ENCODE data around the gene ERBB3.
A peak's percentile ranks its signal among the peaks of the same experiment; 100 is the strongest.
"Not testable (repeated sequence)": the region's sequence is repeated elsewhere in the genome, so short reads cannot be mapped to it uniquely, and the experiment has no call there.

The ERBB3 gene

DNA sequence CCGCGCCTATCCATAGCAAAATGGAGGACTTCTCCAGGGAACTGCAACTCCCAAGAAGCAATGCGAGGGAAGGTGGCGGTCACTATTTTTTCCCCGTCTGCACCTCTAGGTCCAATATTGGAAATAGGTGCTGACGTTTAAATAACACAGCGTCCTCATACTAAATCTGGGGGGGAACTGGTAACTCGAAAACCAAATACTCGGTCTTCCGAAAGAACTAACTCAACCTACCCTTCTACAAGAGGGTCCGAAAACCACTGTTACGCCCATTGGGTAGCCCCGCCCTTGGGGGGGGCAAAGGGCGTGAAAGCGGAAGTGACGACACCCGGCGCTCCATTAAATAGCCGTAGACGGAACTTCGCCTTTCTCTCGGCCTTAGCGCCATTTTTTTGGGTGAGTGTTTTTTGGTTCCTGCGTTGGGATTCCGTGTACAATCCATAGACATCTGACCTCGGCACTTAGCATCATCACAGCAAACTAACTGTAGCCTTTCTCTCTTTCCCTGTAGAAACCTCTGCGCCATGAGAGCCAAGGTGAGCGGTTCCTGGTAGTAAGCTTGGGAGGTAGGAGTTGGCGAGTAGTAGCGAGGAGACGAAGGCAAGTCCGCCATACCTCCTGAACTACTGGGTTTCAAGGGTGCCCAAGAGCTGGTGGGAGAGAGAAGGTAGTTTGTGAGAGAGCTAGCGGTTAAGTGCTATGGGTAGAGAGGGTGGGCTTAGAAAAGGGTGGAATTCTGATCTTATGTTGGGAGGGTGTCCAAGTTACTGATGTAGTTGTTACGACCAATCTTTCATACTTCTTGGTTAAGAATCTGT is 36.5 kb downstream of the ERBB3 start, which contains the start of gene RPL41:
TSS of gene RPL41 (plus strand) at position 367 of the 815 bp plus-strand sequence.
- peak; percentile 94 for DNase-seq

DNA sequence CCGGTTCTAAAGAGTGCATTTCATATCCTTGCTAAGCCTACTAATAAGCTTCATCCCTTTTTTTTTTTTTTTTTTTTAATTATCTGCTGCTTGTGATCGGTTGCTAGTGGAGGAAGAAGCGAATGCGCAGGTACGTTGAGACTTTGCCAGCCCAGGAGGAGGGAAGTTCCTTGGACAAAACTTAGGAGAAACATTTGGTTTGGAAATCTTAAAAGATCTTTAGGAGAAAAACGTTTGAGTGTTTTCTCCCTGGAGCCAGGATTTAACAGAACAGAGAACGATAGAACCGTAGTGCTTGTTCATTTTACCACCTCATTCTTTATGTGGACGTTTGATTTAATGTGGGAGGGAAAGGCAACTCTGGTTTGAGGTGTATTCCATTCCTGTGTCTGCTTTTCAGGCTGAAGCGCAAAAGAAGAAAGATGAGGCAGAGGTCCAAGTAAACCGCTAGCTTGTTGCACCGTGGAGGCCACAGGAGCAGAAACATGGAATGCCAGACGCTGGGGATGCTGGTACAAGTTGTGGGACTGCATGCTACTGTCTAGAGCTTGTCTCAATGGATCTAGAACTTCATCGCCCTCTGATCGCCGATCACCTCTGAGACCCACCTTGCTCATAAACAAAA is 37.2 kb downstream of the ERBB3 start:
- DNase-seq, result not testable (repeated sequence)

DNA sequence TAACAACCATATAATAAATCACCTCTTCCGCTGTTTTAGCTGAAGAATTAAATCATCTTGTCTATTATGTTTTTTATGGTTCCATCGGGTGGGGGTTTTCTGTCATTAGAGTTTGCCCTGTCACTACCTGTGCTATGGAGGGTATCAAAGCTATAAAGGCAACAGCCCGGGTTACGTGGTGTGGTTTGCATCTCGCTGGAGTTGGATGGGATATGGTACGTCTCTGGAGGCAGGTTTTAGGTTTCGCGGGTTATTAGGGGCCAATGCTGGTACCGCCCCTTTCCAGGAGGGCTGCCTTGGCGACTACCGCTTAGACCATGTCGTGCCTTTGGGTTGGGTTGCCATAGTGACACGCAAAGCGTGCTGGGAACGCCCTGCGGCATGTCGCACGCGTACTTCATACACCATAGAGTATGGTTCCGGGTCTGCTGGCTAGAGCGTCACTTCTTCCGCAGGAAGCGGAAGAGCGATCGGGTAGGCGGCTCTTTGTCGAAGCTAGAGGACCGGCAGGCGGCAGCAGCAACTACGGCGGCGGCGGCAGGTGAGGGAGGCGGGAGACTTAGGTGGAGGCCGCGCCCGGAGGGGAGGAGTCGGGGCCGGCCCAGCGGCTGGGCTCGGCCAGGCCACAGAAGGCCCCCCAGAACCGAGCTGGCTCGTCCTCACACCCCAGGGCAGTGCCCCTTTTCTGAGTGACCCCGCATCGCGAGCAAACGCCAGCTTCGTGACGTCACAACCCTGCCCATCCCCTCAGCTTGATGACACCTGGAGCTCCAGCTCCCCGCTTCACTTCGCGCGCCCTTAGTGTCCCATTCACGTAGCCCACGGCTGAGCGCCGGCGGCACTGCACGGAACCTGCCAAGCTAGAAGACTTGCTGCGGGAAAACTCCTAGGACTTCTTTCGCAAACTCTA is 38.1 kb downstream of the ERBB3 start, which contains the start of gene ZC3H10:
TSS of gene ZC3H10 (plus strand) at position 489 of the 910 bp plus-strand sequence. CDS start 2,297 bp downstream, outside the sequence.
- peak; percentile 99 for DNase-seq

DNA sequence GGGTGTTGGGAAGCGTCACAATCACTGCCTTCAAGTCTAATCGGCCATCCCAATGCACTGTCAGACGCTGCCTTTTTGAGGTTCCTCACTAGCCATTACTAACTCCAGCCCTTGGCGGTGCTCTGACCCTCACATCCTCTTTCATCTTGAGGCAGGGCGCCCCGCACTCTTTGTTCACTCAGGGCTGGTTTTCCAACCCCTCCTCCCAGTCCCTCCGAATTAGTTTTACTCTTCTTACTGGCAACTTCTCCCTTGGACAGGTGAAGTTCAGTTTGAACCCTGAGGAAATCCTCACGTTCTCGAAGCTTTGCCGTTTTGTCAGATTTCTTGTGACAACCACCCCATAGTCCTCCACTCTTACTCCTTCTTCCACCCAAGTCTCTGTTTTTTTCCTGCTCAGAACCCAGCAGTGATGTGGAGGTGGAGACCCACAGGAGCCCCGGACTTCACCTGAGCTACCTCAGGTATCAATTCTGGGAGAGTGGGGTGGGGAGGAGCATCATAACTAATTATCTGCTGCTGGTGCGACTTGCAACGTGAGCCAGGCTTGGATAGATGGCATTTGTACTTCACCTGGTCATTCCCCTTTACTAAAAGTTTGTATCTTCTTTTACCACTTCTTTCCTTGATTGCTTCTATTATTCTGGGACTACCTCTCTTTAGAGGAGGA is 38.9 kb downstream of the ERBB3 start:
- no peak for DNase-seq

DNA sequence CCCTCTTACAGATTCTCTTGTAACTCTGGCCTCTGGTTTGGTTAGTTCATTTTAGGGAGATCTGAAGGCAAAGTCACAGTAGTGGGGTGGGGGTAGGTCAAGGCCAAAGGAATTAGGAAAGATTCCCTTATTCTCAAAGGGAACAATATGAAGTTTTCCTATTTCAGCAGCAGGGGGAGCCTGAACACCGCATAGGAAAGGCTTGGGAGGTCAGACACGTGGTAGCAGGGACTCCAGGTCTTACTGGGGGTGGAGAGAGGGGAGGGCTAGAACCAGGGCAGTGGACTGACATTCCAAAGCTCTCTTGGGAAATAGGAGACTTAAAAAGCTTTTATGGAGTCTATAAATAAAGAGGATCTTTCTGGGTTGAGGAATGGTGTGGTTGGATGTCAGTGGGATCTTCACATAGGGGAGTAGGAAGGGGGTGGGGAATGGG is 39.4 kb downstream of the ERBB3 start:
- DNase-seq, result peak; percentile 92

DNA sequence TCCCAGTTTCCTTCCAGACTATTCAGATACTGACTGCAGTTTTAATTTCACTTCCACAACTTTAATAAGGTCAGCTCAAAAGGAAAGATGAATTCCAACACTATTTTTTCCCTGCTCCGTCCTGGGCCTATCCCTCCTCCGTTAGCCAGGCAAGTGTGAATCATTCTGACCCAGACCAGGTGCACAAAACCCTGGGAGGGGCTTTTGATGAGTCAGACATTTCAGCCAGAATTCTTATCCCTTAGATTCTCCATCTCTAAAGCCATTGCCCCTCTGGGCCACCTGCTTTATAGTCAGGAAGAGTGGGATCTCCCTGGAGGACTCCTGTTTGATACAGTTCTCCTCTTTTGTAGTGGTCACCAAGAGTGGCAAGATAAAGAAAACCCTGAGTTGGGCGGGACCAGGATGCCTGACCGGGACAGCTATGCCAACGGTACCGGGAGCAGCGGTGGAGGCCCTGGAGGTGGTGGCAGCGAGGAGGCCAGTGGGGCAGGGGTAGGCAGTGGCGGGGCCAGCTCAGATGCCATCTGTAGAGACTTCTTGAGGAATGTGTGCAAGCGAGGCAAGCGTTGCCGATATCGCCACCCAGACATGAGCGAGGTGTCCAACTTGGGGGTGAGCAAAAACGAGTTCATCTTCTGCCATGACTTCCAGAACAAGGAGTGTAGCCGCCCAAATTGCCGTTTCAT is 40.3 kb downstream of the ERBB3 start:
- DNase-seq, result no peak

DNA sequence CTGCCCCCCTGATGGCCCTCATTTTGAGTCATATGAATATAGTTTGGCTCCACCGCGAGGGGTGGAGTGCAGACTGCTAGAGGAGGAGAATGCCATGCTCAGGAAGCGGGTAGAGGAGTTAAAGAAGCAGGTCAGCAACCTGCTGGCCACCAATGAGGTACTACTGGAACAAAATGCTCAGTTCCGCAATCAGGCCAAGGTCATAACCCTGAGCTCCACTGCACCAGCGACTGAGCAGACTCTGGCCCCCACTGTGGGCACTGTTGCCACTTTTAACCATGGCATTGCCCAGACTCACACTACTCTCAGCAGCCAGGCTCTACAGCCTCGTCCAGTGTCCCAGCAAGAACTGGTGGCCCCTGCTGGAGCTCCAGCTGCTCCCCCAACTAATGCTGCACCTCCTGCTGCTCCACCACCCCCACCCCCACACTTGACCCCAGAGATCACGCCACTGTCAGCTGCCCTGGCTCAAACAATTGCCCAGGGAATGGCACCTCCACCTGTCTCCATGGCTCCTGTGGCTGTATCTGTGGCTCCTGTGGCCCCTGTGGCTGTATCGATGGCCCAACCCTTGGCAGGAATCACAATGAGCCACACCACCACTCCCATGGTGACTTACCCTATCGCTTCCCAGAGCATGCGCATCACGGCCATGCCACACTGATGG is 41.4 kb downstream of the ERBB3 start:
- DNase-seq, result no peak

DNA sequence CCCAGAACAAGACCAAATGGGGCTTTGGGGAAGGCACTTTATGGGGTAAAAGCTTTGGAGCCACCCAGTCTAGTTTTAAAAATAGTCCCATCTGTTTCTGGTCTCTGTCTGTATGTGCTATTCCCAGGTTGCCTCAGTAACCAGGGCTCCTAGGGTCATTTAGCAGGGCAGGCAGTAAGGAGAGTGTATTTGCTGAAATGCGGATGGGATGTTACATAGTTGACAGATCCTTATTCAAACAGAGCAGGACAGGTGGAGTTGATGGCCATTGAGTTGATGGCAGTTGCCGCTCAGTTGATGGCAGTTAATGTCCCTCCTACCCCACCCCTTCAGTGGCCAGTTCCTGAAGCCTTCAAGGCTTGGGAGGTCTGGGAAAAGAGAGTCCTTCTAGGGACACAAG is 42.7 kb downstream of the ERBB3 start:
- no peak for DNase-seq

DNA sequence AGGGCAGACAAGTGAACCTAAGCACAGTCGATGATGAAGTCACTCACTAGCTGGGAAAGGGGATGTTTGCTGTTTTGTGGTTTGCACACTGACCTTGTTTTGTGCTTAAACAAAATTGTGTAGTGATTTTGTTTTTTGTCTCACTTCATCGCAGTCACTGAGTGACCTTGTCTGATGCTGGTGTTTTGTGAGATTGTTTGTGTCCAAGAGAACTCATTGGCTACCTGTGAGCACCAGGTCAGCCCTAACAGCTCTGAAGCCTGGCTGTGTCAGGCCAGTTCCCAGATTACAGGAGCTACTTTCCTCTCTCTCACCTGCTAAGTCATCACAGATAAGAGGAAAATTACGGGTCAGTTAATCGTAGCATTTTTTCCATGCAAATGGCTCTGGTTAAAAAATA is 44.2 kb downstream of the ERBB3 start:
- DNase-seq, result no peak

DNA sequence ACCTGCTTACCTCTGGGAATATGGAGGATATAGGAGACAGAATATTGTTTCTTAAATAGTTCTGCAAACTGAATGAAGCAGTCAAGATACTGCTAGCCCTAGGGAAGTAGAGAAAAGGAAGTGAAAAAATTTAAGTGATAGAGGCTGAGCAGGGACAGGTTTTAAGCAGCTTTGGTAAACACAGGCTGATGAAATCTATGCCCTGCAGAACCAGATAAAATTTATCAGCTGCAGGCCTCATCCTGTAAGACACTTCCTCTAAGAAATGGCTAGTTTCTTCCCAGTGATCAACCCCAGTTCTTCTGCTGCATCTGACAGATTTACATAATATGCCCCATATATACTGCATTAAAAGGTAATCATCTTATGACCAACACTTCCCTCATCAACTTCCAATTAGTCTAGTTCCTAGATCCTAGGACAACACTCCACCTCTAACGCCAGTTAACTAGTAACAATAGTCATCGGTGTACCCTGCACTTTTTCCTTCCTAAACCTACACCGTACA is 46.8 kb downstream of the ERBB3 start:
- no peak for DNase-seq

DNA sequence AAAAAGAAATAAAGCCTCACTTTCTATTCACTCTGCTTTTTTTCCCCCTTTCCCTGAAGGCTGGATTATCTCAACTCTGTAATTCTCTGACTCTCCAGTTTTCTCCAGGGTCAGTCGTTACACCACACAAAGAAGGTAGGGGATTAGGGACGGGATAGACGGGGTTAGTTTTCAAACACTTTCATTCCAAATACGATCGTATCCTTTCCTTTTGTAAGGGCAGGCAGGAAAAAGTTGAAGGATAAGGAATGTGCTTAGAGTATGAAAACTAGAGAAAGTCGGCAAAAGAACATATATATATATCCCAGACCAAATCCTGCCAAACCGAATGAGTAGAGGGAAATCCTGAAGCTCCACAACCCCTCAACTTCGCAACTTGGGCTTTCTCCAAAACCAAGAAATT is 47.5 kb downstream of the ERBB3 start:
- no peak for DNase-seq

DNA sequence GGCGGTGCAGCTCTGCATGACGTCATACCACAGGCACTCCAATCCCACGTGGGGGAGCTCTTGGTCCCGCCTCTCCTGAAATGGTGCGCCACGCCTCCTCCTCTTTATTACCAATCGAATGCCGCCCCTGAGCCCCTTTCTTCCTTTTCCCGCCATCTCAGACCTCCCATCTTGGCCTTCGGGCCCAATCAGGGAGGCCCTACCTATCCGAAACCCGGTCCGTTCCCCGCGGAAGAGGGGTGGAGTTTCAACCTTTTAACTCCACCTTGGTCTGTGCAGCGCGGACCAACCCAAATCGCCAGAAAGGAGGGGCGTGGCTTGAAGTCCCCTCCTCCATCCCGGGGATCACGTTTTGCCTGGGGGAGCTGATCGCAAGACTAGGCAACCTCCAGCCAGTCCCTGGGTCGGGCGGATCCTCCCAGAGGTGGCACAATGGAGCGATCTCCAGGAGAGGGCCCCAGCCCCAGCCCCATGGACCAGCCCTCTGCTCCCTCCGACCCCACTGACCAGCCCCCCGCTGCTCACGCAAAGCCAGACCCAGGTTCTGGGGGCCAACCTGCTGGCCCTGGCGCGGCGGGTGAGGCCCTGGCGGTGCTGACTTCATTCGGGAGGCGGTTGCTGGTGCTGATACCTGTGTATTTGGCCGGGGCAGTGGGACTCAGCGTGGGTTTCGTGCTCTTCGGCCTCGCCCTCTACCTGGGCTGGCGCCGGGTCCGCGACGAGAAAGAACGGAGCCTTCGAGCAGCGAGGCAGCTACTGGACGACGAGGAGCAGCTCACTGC is 48.1 kb downstream of the ERBB3 start, which contains the start of gene ESYT1:
TSS of gene ESYT1 (plus strand) at position 380 of the 782 bp plus-strand sequence. CDS start at position 433, 53 bp downstream.
- peak; percentile 100 for DNase-seq

DNA sequence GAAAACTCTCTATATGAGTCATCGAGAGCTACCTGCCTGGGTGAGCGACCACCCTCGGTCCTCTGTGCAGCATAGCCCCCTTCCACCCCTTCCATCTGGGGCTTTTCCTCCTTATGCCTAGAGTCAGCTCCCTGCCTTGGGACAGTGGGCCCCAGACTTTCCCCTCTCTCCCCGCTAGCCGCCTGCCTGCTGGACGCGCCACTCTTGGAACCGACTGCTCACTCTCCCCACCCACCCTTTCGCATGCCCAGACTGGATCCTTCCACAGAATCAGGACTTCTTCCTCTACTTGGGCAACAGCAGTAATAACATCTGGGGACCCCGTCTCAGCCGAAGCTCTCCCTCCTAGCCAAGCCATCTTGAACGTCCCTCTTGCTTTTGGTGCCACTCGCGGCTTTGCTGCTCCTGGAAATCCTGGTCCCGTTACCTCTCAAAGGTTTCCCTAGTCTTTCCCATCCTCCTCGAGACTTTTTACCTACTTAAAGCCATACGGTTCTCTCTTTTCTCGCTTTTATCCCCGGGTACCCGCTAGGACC is 48.8 kb downstream of the ERBB3 start:
- DNase-seq, result no peak

DNA sequence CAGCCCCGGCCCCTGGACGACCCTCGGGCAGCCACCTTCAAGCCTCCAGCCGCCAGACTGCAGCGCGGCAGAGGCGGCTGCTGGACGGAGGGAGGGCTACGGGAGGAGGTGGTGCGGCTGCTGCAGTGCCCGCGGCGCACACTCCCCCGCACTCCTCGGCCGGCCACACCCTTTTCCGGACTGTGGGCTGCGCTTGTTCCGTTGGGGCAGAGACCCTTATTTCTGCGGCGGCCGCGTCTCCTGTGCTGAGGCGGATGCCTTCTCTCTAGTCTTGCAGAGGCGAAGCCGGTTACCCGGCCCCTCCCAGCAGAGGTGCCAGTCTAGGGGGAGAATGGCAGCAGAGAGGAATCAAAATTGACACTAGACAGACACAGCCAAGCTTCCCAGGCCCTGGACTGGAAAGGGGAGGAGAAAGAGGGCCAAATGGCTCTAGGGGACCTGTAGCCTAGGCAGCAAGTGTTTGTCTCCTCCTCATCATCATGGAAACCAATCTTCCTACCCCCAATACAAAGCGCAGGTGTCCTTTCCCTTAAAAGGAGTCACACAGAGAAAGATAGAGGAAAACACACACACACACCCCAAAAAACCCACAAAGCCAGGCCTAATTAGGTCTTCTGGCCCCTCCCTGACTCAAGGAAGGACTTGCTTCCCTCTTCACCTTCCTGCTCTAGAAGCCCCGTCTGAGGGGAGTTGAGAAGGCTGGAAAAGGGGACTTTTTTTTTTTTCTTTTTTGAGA is 49.4 kb downstream of the ERBB3 start:
- no peak for DNase-seq

DNA sequence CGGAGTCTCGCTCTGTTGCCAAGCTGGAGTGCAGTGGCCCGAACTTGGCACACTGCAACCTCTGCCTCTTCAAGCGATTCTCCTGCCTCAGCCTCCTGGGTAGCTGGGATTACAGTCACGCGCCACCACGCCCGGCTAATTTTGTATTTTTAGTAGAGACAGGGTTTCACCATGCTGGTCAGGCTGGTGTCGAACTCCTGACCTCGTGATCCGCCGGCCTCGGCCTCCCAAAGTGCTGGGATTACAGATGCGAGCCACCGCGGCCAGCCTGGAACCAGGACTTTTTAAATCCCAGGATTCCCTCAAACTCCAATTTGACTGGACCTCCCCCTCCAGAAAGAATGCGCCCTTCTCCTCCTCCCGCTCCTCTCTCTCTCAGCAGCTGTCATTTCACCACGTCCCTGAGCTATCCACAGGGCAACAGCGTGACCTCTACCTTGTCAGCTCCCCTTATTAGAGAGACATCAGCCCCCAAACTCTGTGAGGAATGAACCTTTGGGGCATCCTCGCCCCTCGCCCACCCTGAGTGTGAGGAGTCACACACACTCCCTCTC is 50.1 kb downstream of the ERBB3 start:
- no peak for DNase-seq

DNA sequence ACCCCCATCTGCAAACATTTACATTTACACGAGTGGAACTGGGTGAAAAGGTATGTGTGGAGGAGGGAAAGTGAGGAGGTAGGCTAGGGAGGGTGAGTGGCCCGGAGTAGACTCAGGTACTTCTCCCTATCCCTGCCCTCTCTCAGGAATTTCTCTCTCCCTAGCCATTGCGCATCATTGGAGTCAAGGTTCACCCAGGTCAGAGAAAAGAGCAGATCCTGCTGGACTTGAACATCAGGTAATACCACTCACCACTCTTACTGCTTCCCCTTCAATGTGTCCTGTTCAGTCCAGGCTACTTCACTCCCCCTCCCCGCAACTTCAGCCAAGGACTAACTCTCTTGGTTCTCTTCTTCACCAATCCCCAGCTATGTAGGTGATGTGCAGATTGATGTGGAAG is 50.9 kb downstream of the ERBB3 start:
- DNase-seq, result no peak

DNA sequence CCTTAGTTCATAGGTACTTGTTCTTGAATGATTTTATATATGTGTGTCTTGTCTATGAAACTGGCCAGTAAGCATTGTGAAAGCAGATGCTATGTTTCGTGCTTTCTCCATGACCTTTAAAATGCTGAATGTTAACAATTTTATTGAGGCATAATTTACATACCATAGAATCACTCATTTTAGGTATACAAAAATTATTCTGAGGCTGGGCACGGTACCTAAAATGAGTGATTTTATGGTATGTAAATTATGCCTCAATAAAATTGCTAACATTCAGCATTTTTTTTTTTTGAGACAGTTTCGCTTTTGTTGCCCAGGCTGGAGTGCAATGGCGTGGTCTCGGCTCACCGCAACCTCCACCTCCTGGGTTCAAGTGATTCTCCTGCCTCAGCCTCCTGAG is 54.9 kb downstream of the ERBB3 start:
- DNase-seq, result no peak

DNA sequence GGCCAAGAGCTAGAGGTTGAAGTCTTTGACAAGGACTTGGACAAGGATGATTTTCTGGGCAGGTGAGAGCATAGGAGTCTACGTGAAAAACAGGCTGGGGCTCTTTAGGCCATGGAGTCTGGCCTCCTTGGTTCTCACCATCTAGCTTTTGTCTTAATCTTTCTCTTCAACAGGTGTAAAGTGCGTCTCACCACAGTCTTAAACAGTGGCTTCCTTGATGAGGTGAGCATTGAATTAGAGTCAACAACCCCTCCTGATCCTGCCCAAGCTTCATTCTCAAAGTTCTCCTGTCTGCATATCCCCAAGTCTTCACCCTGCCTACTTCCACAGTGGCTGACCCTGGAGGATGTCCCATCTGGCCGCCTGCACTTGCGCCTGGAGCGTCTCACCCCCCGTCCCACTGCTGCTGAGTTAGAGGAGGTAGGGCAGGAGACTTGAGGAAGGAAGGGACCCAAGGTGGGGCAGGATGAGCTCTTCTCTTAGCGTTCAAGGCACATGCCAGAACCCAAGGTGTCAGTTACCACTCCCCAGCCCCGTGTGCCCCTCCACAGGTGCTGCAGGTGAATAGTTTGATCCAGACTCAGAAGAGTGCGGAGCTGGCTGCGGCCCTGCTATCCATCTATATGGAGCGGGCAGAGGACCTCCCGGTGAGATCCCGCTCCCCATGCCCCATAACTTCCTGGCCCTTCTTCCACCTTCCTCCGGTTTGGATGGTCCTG is 58.0 kb downstream of the ERBB3 start:
- DNase-seq, result no peak
